ENCODE measurements around the gene TRAPPC8.
"Not testable (repeated sequence)": the region's sequence is repeated elsewhere in the genome, so short reads cannot be mapped to it uniquely, and the experiment has no call there.

Gene TRAPPC8

DNA sequence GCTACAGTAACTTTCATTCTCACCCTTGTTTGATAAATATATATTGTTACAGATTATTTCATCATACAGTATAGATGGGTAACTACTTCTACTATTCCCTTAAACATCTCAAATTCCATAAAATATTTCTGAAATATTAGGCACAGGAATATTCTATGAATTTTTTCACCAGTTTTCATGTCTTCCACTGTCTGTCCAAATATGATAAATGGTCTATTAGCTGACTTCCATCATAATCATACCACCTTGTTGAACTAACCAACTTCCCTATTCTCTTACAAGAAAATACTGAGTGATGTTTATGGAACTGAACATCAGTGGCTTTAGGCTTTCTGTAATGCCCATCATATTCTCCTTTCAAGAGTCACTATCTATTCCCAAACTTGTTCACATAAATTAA is 82.4 kb downstream of the TRAPPC8 start:
- DNase-seq: no peak

GRCh38 chr18:31857526-31858106 is 85.3 kb downstream of the TRAPPC8 start:
- no peak for DNase-seq

- no peak for DNase-seq
These were observed 92.1 kb downstream of the TRAPPC8 start for GRCh38 chr18:31850844-31851243.

DNA sequence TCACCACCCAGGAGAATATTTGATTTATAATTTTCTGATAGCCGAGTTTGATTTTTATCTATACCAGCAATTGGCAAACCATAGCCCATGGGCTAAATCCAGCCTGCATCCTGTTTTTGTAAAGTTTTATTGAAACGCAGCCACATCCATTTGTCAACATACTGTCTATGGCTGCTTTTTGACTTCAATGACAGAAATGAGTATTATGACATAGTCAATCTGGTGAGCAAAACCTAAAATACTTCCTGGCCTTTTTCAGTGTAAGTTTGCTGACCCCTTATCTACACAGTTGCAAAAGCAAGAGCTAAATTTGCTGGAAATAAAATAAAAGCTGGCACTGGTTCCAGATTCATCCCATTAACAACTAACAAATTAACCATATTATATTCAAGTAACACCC is 102.4 kb downstream of the TRAPPC8 start:
- no peak for DNase-seq

- no peak for DNase-seq
These were observed 105.0 kb downstream of the TRAPPC8 start for GRCh38 chr18:31837879-31838278.

- DNase-seq: no peak
These were observed 107.3 kb downstream of the TRAPPC8 start for GRCh38 chr18:31835528-31836133.

DNA sequence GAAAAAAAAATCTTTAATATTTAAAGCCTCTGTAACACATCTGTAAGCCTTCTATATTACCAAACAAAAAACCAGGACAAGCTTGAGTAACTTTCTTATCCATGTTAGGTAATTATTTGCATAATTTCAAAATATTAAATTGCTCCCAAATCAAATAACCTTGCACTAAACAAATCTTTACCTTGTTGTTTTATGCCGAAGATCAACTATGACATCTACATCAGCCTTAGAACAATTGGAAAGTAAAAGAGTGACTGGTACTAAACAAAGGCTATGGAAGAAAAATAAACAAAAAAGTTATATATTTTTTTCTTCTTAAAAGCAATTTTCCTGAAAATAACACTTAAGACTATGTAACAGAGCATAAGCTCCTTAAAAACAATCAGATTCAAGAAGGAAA is 111.0 kb downstream of the TRAPPC8 start:
- no peak for DNase-seq

DNA sequence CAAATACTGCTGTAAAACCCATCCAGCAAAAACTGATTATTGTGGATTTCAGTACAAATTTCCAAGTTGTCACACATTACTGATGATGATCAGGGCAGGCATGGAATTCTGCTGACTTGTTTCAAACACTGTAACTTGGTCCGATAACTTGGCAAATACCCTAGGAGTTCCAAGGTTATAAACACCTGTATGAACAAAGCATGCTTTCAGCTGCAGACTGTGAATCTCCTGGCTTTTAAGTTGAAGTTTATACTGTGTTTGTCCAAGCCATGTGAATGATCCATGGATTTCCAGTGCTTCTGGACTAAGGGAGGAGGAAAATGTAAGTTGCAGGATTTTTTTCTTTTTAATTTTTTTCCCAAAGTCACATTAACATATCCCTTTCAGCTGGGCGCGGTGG is 112.2 kb downstream of the TRAPPC8 start:
- DNase-seq: no peak

- no peak for DNase-seq
These were observed 114.3 kb downstream of the TRAPPC8 start for GRCh38 chr18:31828613-31829012.

DNA sequence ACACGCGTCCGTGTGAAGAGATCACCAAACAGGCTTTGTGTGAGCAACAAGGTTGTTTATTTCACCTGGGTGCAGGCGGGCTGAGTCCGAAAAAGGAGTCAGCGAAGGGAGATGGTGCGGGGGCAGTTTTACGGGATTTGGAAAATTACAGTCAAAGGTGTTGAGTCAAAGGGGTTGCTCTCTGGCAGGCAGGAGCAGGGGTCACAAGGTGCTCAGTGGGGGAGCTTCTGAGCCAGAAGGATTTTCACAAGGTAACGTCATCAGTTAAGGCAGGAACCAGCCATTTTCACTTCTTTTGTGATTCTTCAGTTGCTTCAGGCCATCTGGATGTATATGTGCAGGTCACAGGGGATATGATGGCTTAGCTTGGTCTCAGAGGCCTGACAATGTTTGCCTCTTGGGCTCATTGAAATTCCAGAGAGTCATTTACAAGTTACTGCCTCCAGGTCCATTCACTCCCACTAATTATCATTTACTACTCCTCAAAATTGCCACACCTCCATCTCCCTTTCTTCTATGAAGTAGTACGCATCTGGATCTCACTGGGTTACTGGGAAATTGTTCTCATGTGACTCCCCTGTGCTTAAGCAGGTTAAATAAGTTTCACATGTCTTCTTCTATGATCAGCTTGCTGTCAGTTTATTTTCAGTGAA is 116.1 kb downstream of the TRAPPC8 start:
- not testable (repeated sequence) for DNase-seq

- no peak for DNase-seq
These were observed 117.2 kb downstream of the TRAPPC8 start for GRCh38 chr18:31825772-31826171.

DNA sequence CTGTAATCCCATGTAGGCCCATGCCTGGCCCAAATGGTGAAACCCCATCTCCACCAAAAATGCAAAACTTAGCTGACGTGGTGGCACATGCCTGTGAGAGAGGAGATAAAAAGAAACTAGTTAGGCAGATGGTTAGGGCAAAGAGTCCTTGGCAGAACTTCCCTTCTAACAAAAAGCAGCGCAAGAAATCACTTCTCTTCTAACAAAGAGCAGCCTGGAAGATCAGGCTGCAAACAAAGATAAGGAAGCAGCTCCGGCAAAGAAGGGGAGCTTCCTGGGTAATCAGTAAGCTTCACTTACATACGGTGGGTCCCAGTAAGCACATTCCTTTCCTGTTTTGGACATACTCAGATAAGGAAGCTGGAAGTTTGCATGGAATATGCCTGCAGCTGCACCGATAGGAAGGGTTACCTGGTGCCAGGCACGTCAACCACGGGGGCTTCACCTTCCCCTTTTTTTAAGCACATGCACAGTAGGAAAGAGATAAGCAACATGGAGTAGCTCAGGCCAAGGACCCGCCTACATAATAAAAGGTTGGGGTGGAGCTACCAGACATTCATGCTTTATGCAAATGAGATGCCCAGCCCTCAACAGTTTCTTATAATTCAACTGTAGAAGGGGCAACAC is 121.3 kb downstream of the TRAPPC8 start:
- DNase-seq: no peak

GRCh38 chr18:31819925-31820229 is 123.1 kb downstream of the TRAPPC8 start:
- DNase-seq: no peak

- no peak for DNase-seq
These were observed 123.6 kb downstream of the TRAPPC8 start for GRCh38 chr18:31819106-31819924.

DNA sequence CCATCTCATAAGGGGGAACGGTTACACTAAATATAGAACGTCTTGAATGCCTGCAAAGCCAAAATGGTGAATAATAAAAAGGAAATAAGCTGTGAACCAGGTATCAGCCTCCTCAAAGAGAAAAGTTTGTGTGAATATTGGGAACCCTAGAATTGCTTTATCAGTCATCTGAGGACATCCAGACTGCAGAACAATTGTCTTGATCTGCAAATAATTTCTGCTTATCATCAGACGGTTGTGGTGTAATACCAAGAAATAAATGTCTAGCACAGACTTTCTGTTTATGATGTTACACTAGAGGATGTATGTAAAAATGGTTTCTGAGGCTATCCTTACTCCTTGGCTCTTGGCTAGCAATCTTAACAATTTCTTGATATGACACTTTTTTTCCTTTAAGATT is 128.8 kb downstream of the TRAPPC8 start:
- no peak for DNase-seq

GRCh38 chr18:31810336-31811130 is 132.4 kb downstream of the TRAPPC8 start:
- not testable (repeated sequence) for DNase-seq

DNA sequence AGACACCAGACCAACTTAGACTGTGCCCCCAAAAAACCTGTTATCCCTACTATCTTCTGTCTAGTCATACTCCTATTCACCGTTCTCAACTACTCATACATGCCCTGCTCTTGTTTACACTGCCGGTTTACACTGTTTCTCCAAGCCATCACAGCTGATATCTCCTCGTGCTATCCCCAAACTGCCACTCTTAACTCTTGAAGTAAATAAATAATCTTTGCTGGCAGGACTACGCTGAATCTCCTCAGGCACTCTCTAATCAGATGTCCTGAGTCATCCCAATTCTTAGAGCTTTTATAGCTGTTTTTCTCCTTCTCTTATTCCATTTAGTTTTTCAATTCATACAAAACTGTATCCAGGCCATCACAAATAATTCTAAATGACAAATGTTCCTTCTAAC is 133.9 kb downstream of the TRAPPC8 start:
- DNase-seq: not testable (repeated sequence)

DNA sequence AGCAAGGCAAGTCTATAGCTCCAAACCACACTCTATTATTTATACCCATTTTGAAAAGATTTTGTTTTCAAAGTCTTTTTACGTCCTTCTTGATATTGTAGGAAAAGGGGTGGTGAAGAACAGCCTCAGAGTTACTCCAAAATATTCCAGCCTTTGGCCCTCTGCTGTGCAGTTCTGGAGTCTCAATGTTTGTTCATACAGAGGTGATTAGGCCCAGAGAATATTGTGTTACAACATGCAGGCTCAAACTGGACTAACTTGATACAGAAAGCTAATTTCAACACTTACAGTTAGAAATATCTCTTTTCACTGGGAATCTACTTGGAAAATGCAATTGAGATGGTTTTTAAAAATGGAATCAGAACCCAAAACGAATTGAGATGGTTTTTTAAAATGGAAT is 141.8 kb downstream of the TRAPPC8 start:
- no peak for DNase-seq

- DNase-seq: not testable (repeated sequence)
These were observed 143.7 kb downstream of the TRAPPC8 start for GRCh38 chr18:31799257-31799656.

GRCh38 chr18:31798399-31798798 is 144.5 kb downstream of the TRAPPC8 start:
- no peak for DNase-seq

DNA sequence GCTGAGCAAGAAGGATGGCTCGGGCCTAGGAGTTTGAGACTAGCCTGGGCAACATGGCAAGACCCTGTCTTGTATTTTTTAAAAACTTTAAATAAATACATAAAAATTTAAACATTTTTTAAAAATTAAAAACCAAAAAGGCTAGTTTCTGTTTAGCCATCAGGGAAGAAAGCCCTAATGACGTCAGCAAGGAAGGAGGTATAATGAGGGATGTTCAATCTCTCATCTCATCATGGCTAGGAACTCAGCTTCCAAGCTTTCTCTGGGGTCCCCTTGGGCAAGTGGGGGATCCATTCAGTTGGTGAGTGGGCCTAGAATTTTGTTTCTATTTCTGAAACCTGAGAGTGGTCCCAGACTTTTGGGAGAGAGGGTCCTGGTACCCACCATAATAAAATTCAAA is 147.2 kb downstream of the TRAPPC8 start:
- DNase-seq: no peak

GRCh38 chr18:31793531-31793930 is 149.4 kb downstream of the TRAPPC8 start:
- DNase-seq: no peak

DNA sequence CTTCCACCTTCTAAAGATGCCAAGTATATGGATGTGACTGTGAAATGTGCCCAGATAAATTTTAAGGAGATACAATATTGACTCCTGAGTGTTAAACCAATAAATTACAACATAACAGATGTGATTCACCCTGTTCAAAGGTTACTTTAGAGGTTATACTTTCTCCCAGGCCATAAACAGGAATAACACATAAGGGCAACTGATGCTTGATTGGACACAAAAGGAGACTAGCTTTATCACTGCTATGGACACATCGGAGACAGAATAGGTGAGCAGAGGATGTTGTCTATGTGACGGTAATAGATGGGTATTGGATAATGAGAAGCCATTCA is 150.4 kb downstream of the TRAPPC8 start:
- DNase-seq: no peak
